BLaER1 treated with 17β-estradiol and CSF1 and Interleukin-3, amounts not matched to agents 10 nM and 100 nM (cell line): ENCODE data around the gene TRA2A.

Experiments used
- H3K27ac ChIP-seq, 11 experiments: shearing (Covaris generic); formaldehyde crosslinking; 2 replicates each; pipeline ENCODE4 v1.8.1; 2022
- H3K27me3 ChIP-seq, 11 experiments: shearing (Covaris generic); formaldehyde crosslinking; 2 replicates each; pipeline ENCODE4 v1.8.1; 2022
- H3K36me3 ChIP-seq, 11 experiments: shearing (Covaris generic); formaldehyde crosslinking; 2 replicates each; pipeline ENCODE4 v1.8.1; 2022
- H3K4me1 ChIP-seq, 10 experiments: shearing (Covaris generic); formaldehyde crosslinking; 2 replicates each; pipeline ENCODE4 v1.8.1; 2022
- H3K4me2 ChIP-seq, 11 experiments: shearing (Covaris generic); formaldehyde crosslinking; 2 replicates each; pipeline ENCODE4 v1.8.1; 2022
- H3K4me3 ChIP-seq, 10 experiments: shearing (Covaris generic); formaldehyde crosslinking; 2 replicates each; pipeline ENCODE4 v1.8.1; 2022
- H3K9ac ChIP-seq, 11 experiments: shearing (Covaris generic); formaldehyde crosslinking; 2 replicates each; pipeline ENCODE4 v1.8.1; 2022
- H3K9me3 ChIP-seq, 11 experiments: shearing (Covaris generic); formaldehyde crosslinking; replicated peaks in 1 of 11; 2 replicates each; pipeline ENCODE4 v1.8.1; 2022
- H4K20me1 ChIP-seq, 11 experiments: shearing (Covaris generic); formaldehyde crosslinking; 2 replicates each; pipeline ENCODE4 v1.8.1; 2022
- Cebpa-rat ChIP-seq, 11 experiments: shearing (Covaris generic); IDR thresholded peaks; 2 replicates each; pipeline ENCODE4 v1.8.1; 2022

The TRA2A gene

GRCh38 chr7:23470330-23471105 lies 61.3 kb downstream of the TRA2A start, which contains the start of gene IGF2BP3:
Gene IGF2BP3, minus strand, starts transcription at chr7:23470491. Its CDS starts 381 bp downstream, at chr7:23470110.
- H3K4me1 ChIP-seq, result peaks cover 36 to 50% (median 42%) of the 10 kb centered on the region in 10 experiments
- TF ChIP-seq Cebpa-rat (IDR thresholded peaks at IDR 0.05), result no peak
- peaks cover 100% of the 10 kb centered on the region in 11 experiments for H3K27me3 ChIP-seq
- H3K36me3 ChIP-seq, result no peaks in the 10 kb centered on the region
- peak within 1 kb of the TSS; percentile 23 to 64 (median 51); a peak in 19 of 20 replicates for H3K4me3 ChIP-seq
- peak within 1 kb of the TSS in 10 of 11 experiments; percentile 4 to 50 (median 32); a peak in 10 of 22 replicates for H3K9ac ChIP-seq
- no peak within 1 kb of the TSS for H3K27ac ChIP-seq
- H3K4me2 ChIP-seq, result peak within 1 kb of the TSS; percentile 71 to 96 (median 78)
- H3K9me3 ChIP-seq, result peaks cover 0 to 4% (median 0%) of the 10 kb centered on the region in 11 experiments; a peak in 2 of 22 replicates
- peaks cover 0 to 88% (median 68%) of the 10 kb centered on the region in 11 experiments; a peak in 19 of 22 replicates for H4K20me1 ChIP-seq

- Histone ChIP-seq H3K27ac (no peak overlapping the region), H3K4me2 (peak overlapping the region; percentile 71 to 96 (median 78); a peak in 20 of 22 replicates), H3K4me1 (peaks cover 36 to 54% (median 42%) of the 10 kb centered on the region in 10 experiments), H3K9ac (peak overlapping the region in 4 of 11 experiments; percentile 18 to 36 (median 24); a peak in 2 of 22 replicates), H3K4me3 (peak overlapping the region; percentile 23 to 64 (median 51); a peak in 16 of 20 replicates), H4K20me1 (peaks cover 0 to 85% (median 66%) of the 10 kb centered on the region in 11 experiments; a peak in 19 of 22 replicates), H3K36me3 (no peaks in the 10 kb centered on the region), H3K27me3 (peaks cover 100% of the 10 kb centered on the region in 11 experiments), H3K9me3 (peaks cover 0 to 4% (median 0%) of the 10 kb centered on the region in 11 experiments; a peak in 2 of 22 replicates)
- TF ChIP-seq Cebpa-rat (IDR thresholded peaks at IDR 0.05), result no peak
Measured at GRCh38 chr7:23469961-23470250, 61.9 kb downstream of the TRA2A start.

- H3K36me3 ChIP-seq, result no peaks in the 10 kb centered on the region
- TF ChIP-seq Cebpa-rat (IDR thresholded peaks at IDR 0.05), result no peak
- H3K27me3 ChIP-seq, result peaks cover 100% of the 10 kb centered on the region in 11 experiments
- peaks cover 0 to under 1% (median 0%) of the 10 kb centered on the region in 11 experiments; a peak in 2 of 22 replicates for H3K9me3 ChIP-seq
- peak overlapping the region in 10 of 11 experiments; percentile 4 to 37 (median 28); a peak in 11 of 22 replicates for H3K9ac ChIP-seq
- H4K20me1 ChIP-seq, result peaks cover 0 to 80% (median 60%) of the 10 kb centered on the region in 11 experiments; a peak in 19 of 22 replicates
- H3K4me3 ChIP-seq, result peak overlapping the region; percentile 23 to 64 (median 51); a peak in 19 of 20 replicates
- H3K27ac ChIP-seq, result no peak overlapping the region
- H3K4me1 ChIP-seq, result peaks cover 34 to 51% (median 38%) of the 10 kb centered on the region in 10 experiments
- peak overlapping the region; percentile 71 to 96 (median 78) for H3K4me2 ChIP-seq
Measured at GRCh38 chr7:23469150-23469960, 62.4 kb downstream of the TRA2A start.

- Histone ChIP-seq H3K36me3 (no peaks in the 10 kb centered on the region), H3K27me3 (peaks cover 100% of the 10 kb centered on the region in 11 experiments), H3K9ac (peak overlapping the region in 9 of 11 experiments; percentile 4 to 37 (median 29); a peak in 8 of 22 replicates), H3K4me2 (peak overlapping the region; percentile 71 to 96 (median 78)), H3K9me3 (no peaks in the 10 kb centered on the region), H3K27ac (no peak overlapping the region), H4K20me1 (peaks cover 0 to 72% (median 53%) of the 10 kb centered on the region in 11 experiments; a peak in 19 of 22 replicates), H3K4me1 (peaks cover 28 to 43% (median 33%) of the 10 kb centered on the region in 10 experiments), H3K4me3 (peak overlapping the region; percentile 23 to 64 (median 51); a peak in 19 of 20 replicates)
- TF ChIP-seq Cebpa-rat (IDR thresholded peaks at IDR 0.05), result no peak
Measured at GRCh38 chr7:23468526-23469149, 63.1 kb downstream of the TRA2A start.

- H3K9me3 ChIP-seq, result no peaks in the 10 kb centered on the region
- peaks cover 31 to 47% (median 38%) of the 10 kb centered on the region in 10 experiments for H3K4me1 ChIP-seq
- no peak overlapping the region for H3K27ac ChIP-seq
- peaks cover 0 to 66% (median 47%) of the 10 kb centered on the region in 11 experiments; a peak in 19 of 22 replicates for H4K20me1 ChIP-seq
- H3K9ac ChIP-seq, result peak overlapping the region in 1 of 11 experiments; percentile 27; a peak in 1 of 22 replicates
- no peak for TF ChIP-seq Cebpa-rat (IDR thresholded peaks at IDR 0.05)
- peak overlapping the region in 7 of 10 experiments; percentile 42 to 64 (median 53); a peak in 9 of 20 replicates for H3K4me3 ChIP-seq
- H3K27me3 ChIP-seq, result peaks cover 94 to 100% (median 98%) of the 10 kb centered on the region in 11 experiments
- H3K36me3 ChIP-seq, result no peaks in the 10 kb centered on the region
- H3K4me2 ChIP-seq, result peak overlapping the region; percentile 4 to 96 (median 78); a peak in 16 of 22 replicates
Measured at GRCh38 chr7:23467806-23468525, 63.8 kb downstream of the TRA2A start.

- Histone ChIP-seq H3K4me3 (peak overlapping the region in 2 of 10 experiments; percentile 1 to 54; a peak in 2 of 20 replicates), H3K4me1 (peaks cover 37 to 53% (median 44%) of the 10 kb centered on the region in 10 experiments), H3K36me3 (no peaks in the 10 kb centered on the region), H3K9ac (no peak overlapping the region), H4K20me1 (peaks cover 0 to 61% (median 47%) of the 10 kb centered on the region in 11 experiments; a peak in 19 of 22 replicates), H3K27me3 (peaks cover 88 to 94% (median 92%) of the 10 kb centered on the region in 11 experiments), H3K27ac (no peak overlapping the region), H3K4me2 (peak overlapping the region in 4 of 11 experiments; percentile 82 to 96 (median 89); a peak in 7 of 22 replicates), H3K9me3 (no peaks in the 10 kb centered on the region)
- no peak for TF ChIP-seq Cebpa-rat (IDR thresholded peaks at IDR 0.05)
Measured at GRCh38 chr7:23467291-23467805, 64.4 kb downstream of the TRA2A start.

GRCh38 chr7:23462846-23463245 lies 68.9 kb downstream of the TRA2A start:
- no peaks in the 10 kb centered on the region for H3K36me3 ChIP-seq
- no peak for TF ChIP-seq Cebpa-rat (IDR thresholded peaks at IDR 0.05)
- H3K9ac ChIP-seq, result no peak overlapping the region
- peak overlapping the region; percentile 36 to 78 (median 54); a peak in 21 of 22 replicates for H3K4me2 ChIP-seq
- H3K4me3 ChIP-seq, result no peak overlapping the region
- peaks cover 0 to 18% (median 10%) of the 10 kb centered on the region in 11 experiments; a peak in 17 of 22 replicates for H4K20me1 ChIP-seq
- H3K27me3 ChIP-seq, result peaks cover 43 to 49% (median 47%) of the 10 kb centered on the region in 11 experiments
- no peak overlapping the region for H3K27ac ChIP-seq
- H3K9me3 ChIP-seq, result no peaks in the 10 kb centered on the region
- peaks cover 11 to 25% (median 18%) of the 10 kb centered on the region in 10 experiments for H3K4me1 ChIP-seq
